Small intestine (tissue), 7 donors: ENCODE measurements around the gene SYNPO. TPM values are rescaled to one million over a fixed set of nuclear protein-coding genes. Genes with fewer than 3 reads are reported as not detected.
A peak's percentile ranks its signal among the peaks of the same experiment; 100 is the strongest.

Source experiments
- DNase-seq, 2 donors: peaks; one replicate each; pipeline versions ENCODE4 v3.0.0 to v3.0.0-alpha.2; 2013
- FAIRE-seq: peaks from 2 replicates; lab custom pipeline; 2012; peaks lifted over from hg19 to GRCh38; lab: Jason Lieb, UNC
- H3K27ac ChIP-seq, 3 donors: one replicate each; pipeline ENCODE4 v1.5.1; 2013; ENCODE audit warnings: low read length in 2 of 3, mild to moderate bottlenecking in 2 of 3, control low read depth in 1 of 3, inconsistent platforms in 1 of 3, low read depth in 1 of 3, moderate library complexity in 1 of 3
- H3K27me3 ChIP-seq, 3 donors: one replicate each; pipeline ENCODE4 v1.6.1; 2013; ENCODE audit warnings: low read length in 3 of 3, inconsistent platforms in 1 of 3; ENCODE audit not compliant: control insufficient read depth in 3 of 3, insufficient read depth in 3 of 3
- H3K36me3 ChIP-seq, 3 donors: one replicate each; pipeline ENCODE4 v1.6.1; 2013; ENCODE audit warnings: low read length in 3 of 3, inconsistent platforms in 1 of 3, low read depth in 1 of 3, mild to moderate bottlenecking in 1 of 3, moderate library complexity in 1 of 3; ENCODE audit not compliant: control insufficient read depth in 3 of 3, insufficient read depth in 2 of 3
- H3K4me1 ChIP-seq, 3 donors: one replicate each; pipeline ENCODE4 v1.6.1; 2013; ENCODE audit warnings: low read length in 2 of 3, inconsistent platforms in 1 of 3, low read depth in 1 of 3, mild to moderate bottlenecking in 1 of 3, moderate library complexity in 1 of 3; ENCODE audit not compliant: control insufficient read depth in 3 of 3, insufficient read depth in 2 of 3
- H3K4me3 ChIP-seq, 3 donors: one replicate each; pipeline ENCODE4 v1.5.1; 2013; ENCODE audit warnings: low read length in 3 of 3, control low read depth in 1 of 3, inconsistent platforms in 1 of 3, low read depth in 1 of 3, mild to moderate bottlenecking in 1 of 3, moderate library complexity in 1 of 3
- H3K9me3 ChIP-seq, 2 donors: one replicate each; pipeline ENCODE4 v1.6.1; 2013; ENCODE audit warnings: low read depth in 1 of 2, low read length in 1 of 2; ENCODE audit not compliant: control insufficient read depth in 2 of 2, insufficient read depth in 1 of 2
- WGBS, 3 donors: extraction: QIAGEN DNeasy Blood & Tissue Kit; methylation state at CpG; one replicate each; pipeline ENCODE4 v1.1.7; 2013; 5-methylcytosine and 5-hydroxymethylcytosine counted together
- polyA plus RNA-seq, 4 donors: library from polyadenylated mRNA; stranded (reverse) in 3 of 4; unstranded in 1 of 4; fragments of 200-250 nt in 3 of 4; fragments of 120-200 nt in 1 of 4; gene quantifications; one replicate each; pipeline versions ENCODE4 v1.2.1 to v1.2.3, GENCODE V29; 2013
- donor health status: healthy with polysubstance abuse.
- donor health status: control.
- donor health status: control.
- donor health status: Bipolar disorder and iron deficiency.
- donor health status: healthy.

SYNPO gene
- polyA plus RNA-seq, 4 donors: 23.2 to 44.0 (median 30.3) TPM

GRCh38 chr5:150623152-150623877 is 17.1 kb upstream of the SYNPO start:
- DNase-seq (no peak), FAIRE-seq (no peak)
- WGBS, 3 donors: 48 to 68% (median 57%) methylated on average over 7 of the region's 7 CpGs
- Histone ChIP-seq H3K4me1 (peaks cover 2 to 31% (median 4%) of the 10 kb centered on the region in 3 donors), H3K9me3 (no peaks in the 10 kb centered on the region), H3K4me3 (no peak overlapping the region), H3K27me3 (no peaks in the 10 kb centered on the region), H3K36me3 (peaks cover 0 to 67% (median 2%) of the 10 kb centered on the region in 3 donors), H3K27ac (peak overlapping the region in 1 of 3 donors; percentile 28)

- 61 to 68% (median 62%) methylated on average over 5 of the region's 5 CpGs for WGBS, 3 donors
- Histone ChIP-seq H3K36me3 (peaks cover 0 to 62% (median under 1%) of the 10 kb centered on the region in 3 donors), H3K27ac (peak overlapping the region in 2 of 3 donors; percentile 3 to 42), H3K4me3 (no peak overlapping the region), H3K27me3 (no peaks in the 10 kb centered on the region), H3K9me3 (no peaks in the 10 kb centered on the region), H3K4me1 (peaks cover 2 to 31% (median 4%) of the 10 kb centered on the region in 3 donors)
- FAIRE-seq (no peak), DNase-seq (no peak)
Observed at GRCh38 chr5:150623878-150624216, 16.6 kb upstream of the SYNPO start.

- no peak for FAIRE-seq
- 1 to 7% (median 3%) methylated on average over 36 to 74 of the region's 74 CpGs for WGBS, 3 donors
Observed at GRCh38 chr5:150624334-150625163, 15.9 kb upstream of the SYNPO start.

GRCh38 chr5:150625164-150625535 is 15.3 kb upstream of the SYNPO start:
- no peak for DNase-seq
- WGBS, 3 donors: 8 to 21% (median 20%) methylated on average over 17 to 19 of the region's 19 CpGs

More at GRCh38 chr5:150624334-150625163, 15.9 kb upstream of the SYNPO start:
- peaks cover 0 to 60% (median 0%) of the 10 kb centered on the region in 3 donors for H3K36me3 ChIP-seq
- peak in 1 of 2 donors; percentile 63 for DNase-seq
- H3K9me3 ChIP-seq: no peaks in the 10 kb centered on the region
- H3K4me3 ChIP-seq: peak overlapping the region; percentile 37 to 67 (median 63)
- peak overlapping the region; percentile 3 to 91 (median 52) for H3K27ac ChIP-seq
- H3K4me1 ChIP-seq: peaks cover 2 to 31% (median 4%) of the 10 kb centered on the region in 3 donors
- H3K27me3 ChIP-seq: no peaks in the 10 kb centered on the region

GRCh38 chr5:150625831-150626746 is 14.4 kb upstream of the SYNPO start:
- no peaks in the 10 kb centered on the region for H3K9me3 ChIP-seq
- FAIRE-seq (no peak), DNase-seq (peak in 1 of 2 donors; percentile 57)
- 50 to 63% (median 60%) methylated on average over 10 of the region's 10 CpGs for WGBS, 3 donors
- peak overlapping the region in 1 of 3 donors; percentile 37 for H3K4me3 ChIP-seq
- no peaks in the 10 kb centered on the region for H3K27me3 ChIP-seq
- peaks cover 2 to 31% (median 4%) of the 10 kb centered on the region in 3 donors for H3K4me1 ChIP-seq
- peak overlapping the region; percentile 5 to 91 (median 36) for H3K27ac ChIP-seq
- H3K36me3 ChIP-seq: peaks cover 0 to 68% (median 0%) of the 10 kb centered on the region in 3 donors

More at GRCh38 chr5:150625164-150625535, 15.3 kb upstream of the SYNPO start:
- Histone ChIP-seq H3K9me3 (no peaks in the 10 kb centered on the region), H3K36me3 (peaks cover 0 to 62% (median 0%) of the 10 kb centered on the region in 3 donors), H3K27me3 (no peaks in the 10 kb centered on the region), H3K27ac (peak overlapping the region in 2 of 3 donors; percentile 52 to 91), H3K4me1 (peaks cover 2 to 31% (median 4%) of the 10 kb centered on the region in 3 donors), H3K4me3 (peak overlapping the region; percentile 37 to 67 (median 63))
- no peak for FAIRE-seq

- Histone ChIP-seq H3K27me3 (no peaks in the 10 kb centered on the region), H3K4me3 (no peak overlapping the region), H3K36me3 (peaks cover 0 to 68% (median 0%) of the 10 kb centered on the region in 3 donors), H3K27ac (peak overlapping the region in 2 of 3 donors; percentile 5 to 91), H3K9me3 (no peaks in the 10 kb centered on the region), H3K4me1 (peaks cover 2 to 31% (median 4%) of the 10 kb centered on the region in 3 donors)
- WGBS, 3 donors: 9 to 35% (median 24%) methylated on average over 4 to 5 of the region's 5 CpGs
- FAIRE-seq: no peak
- DNase-seq: peak in 1 of 2 donors; percentile 69
Observed at GRCh38 chr5:150626853-150627276, 13.6 kb upstream of the SYNPO start.

- peaks cover 0 to 65% (median 0%) of the 10 kb centered on the region in 3 donors for H3K36me3 ChIP-seq
- peaks cover 2 to 31% (median 4%) of the 10 kb centered on the region in 3 donors for H3K4me1 ChIP-seq
- H3K27ac ChIP-seq: peak overlapping the region in 1 of 3 donors; percentile 37
- DNase-seq: no peak
- no peaks in the 10 kb centered on the region for H3K9me3 ChIP-seq
- FAIRE-seq: no peak
- 64 to 76% (median 69%) methylated on average over 5 of the region's 5 CpGs for WGBS, 3 donors
- no peak overlapping the region for H3K4me3 ChIP-seq
- no peaks in the 10 kb centered on the region for H3K27me3 ChIP-seq
Observed at GRCh38 chr5:150627731-150628545, 12.5 kb upstream of the SYNPO start.
